ENCODE data around the gene GRAMD1B. TPM values are rescaled to one million over a fixed set of nuclear protein-coding genes. Genes with fewer than 3 reads are reported as not detected.
A peak's percentile ranks its signal among the peaks of the same experiment; 100 is the strongest.

The GRAMD1B gene
- total and polyA plus RNA-seq, 2 experiments from 2014 or later, result 9.0 to 20.4 TPM

DNA sequence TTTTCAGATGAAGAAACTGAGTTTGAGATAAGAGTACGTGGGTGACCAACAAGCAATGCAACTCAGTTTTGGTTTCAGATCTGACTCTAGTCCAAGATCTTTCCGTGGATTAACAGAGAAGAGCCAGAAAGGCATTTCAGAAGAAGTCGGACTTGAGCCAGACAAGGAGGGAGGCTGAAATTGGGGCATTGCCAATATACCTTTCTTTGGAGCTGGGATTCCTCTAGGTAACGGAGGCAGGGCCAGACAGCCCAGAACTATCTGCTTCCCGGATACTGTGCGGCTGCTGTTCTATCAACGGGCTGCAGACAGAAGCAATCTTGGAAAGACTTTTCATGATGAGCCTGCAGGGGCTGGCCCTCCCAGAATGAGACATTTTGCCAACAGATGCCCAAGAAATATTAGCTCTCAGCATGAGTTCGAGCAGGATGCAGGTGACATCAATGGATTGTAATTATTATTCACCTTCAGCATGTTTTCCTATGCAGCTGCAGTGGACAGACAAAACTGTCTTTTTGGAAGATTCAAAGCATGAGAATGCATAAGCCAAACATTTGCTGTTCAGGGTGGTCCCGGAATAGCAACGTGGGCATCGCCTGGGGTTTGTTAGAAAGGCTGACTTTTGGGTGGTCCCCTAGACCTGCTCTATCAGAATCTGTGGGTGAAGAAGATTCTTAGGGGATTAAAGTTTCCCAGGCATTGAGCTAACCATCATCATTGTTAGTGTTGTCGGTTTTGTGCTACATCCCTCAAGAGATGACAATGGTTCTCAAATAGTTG, 128.7 kb downstream of the GRAMD1B start:
- TF ChIP-seq EZH2 (IDR thresholded peaks at IDR 0.05; ENCODE audit: borderline replicate concordance) (no peak), EZH2phosphoT487 (IDR thresholded peaks at IDR 0.05; ENCODE audit: low read depth, severe bottlenecking, unreplicated experiment) (no peak)
- TF ChIP-seq, protein P1, sequence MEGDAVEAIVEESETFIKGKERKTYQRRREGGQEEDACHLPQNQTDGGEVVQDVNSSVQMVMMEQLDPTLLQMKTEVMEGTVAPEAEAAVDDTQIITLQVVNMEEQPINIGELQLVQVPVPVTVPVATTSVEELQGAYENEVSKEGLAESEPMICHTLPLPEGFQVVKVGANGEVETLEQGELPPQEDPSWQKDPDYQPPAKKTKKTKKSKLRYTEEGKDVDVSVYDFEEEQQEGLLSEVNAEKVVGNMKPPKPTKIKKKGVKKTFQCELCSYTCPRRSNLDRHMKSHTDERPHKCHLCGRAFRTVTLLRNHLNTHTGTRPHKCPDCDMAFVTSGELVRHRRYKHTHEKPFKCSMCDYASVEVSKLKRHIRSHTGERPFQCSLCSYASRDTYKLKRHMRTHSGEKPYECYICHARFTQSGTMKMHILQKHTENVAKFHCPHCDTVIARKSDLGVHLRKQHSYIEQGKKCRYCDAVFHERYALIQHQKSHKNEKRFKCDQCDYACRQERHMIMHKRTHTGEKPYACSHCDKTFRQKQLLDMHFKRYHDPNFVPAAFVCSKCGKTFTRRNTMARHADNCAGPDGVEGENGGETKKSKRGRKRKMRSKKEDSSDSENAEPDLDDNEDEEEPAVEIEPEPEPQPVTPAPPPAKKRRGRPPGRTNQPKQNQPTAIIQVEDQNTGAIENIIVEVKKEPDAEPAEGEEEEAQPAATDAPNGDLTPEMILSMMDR (IDR thresholded peaks at IDR 0.05; ENCODE audit: poor library complexity), result no peak
- no peaks in the 10 kb centered on the region for H3K79me2 ChIP-seq
- no peaks in the 10 kb centered on the region for H4K20me1 ChIP-seq (ENCODE audit: insufficient read depth, poor library complexity, severe bottlenecking)
- H3K27ac ChIP-seq, result no peak overlapping the region
- no peaks in the 10 kb centered on the region for H3K9me2 ChIP-seq (replicated peaks; ENCODE audit: insufficient read depth)
- H3K36me3 ChIP-seq (replicated peaks; ENCODE audit: insufficient read depth, low read depth), result no peaks in the 10 kb centered on the region
- H3K4me3 ChIP-seq, result no peak overlapping the region
- no peak overlapping the region for H2AFZ ChIP-seq
- no peaks in the 10 kb centered on the region for H3K27me3 ChIP-seq
- DNase-seq (ENCODE audit: low spot score), result no peak
- no peak overlapping the region for H3K4me2 ChIP-seq
- H3K4me1 ChIP-seq (ENCODE audit: insufficient read depth), result peaks cover 21% of the 10 kb centered on the region
- H3K9me3 ChIP-seq (ENCODE audit: low read depth), result no peaks in the 10 kb centered on the region
- WGBS (ENCODE audit: low lambda C conversion rate, missing lambda C conversion rate), result 81% methylated on average over 12 of the region's 12 CpGs

DNA sequence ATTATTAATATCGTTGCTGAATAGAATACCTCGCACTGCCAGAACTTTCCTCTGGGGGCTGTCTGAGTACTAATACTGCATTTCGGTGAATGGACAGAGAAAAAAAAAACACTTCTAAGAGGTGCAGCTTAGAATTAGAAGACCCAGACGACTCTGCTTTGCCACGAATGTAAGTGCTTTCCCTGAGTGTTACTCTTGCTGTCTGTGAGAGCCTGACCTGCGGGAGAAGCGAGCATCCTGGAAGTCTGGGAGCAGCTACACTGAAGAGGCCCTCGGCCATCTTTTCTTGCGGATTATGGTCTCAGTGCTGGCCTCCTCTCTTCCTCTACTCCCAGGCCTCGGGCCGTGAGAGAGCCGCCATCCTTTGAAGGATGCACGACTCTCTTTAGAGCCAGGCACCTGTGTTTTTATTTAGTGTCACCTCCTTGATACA, 129.5 kb downstream of the GRAMD1B start:
- H3K4me2 ChIP-seq, result peak overlapping the region; percentile 74
- H3K36me3 ChIP-seq (replicated peaks; ENCODE audit: insufficient read depth, low read depth), result no peaks in the 10 kb centered on the region
- TF ChIP-seq EZH2phosphoT487 (IDR thresholded peaks at IDR 0.05; ENCODE audit: low read depth, severe bottlenecking, unreplicated experiment) (no peak), EZH2 (IDR thresholded peaks at IDR 0.05; ENCODE audit: borderline replicate concordance) (no peak)
- TF ChIP-seq, protein P1 (IDR thresholded peaks at IDR 0.05; ENCODE audit: poor library complexity), result no peak
- no peak for DNase-seq (ENCODE audit: low spot score)
- H3K9me2 ChIP-seq (replicated peaks; ENCODE audit: insufficient read depth), result no peaks in the 10 kb centered on the region
- H3K79me2 ChIP-seq, result no peaks in the 10 kb centered on the region
- peak overlapping the region; percentile 31 for H3K27ac ChIP-seq
- peak overlapping the region; percentile 10 for H2AFZ ChIP-seq
- H3K4me1 ChIP-seq (ENCODE audit: insufficient read depth), result peaks cover 21% of the 10 kb centered on the region
- no peaks in the 10 kb centered on the region for H3K27me3 ChIP-seq
- no peaks in the 10 kb centered on the region for H3K9me3 ChIP-seq (ENCODE audit: low read depth)
- no peaks in the 10 kb centered on the region for H4K20me1 ChIP-seq (ENCODE audit: insufficient read depth, poor library complexity, severe bottlenecking)
- H3K4me3 ChIP-seq, result no peak overlapping the region
- 71% methylated on average over 13 of the region's 13 CpGs for WGBS (ENCODE audit: low lambda C conversion rate, missing lambda C conversion rate)

DNA sequence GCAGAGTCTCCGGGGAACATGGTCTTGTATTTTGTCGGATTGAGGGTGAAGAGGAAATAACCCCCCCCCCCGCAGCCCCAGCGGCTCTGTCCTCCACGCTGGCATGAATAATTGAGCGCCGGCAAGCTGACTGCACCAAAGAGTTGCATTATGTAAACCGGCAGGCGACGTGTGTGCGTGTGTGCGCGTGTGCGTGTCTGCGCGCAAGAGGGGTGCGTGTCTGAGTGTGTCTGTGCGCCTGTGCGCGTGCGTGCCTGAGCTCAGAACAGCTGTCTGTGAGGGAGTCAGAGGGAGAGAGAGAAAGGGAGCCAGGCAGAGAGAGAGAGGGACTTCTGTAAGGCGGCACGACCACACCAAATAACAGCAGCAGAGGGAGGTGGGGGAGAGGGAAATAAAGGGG, 129.9 kb downstream of the GRAMD1B start:
- no peaks in the 10 kb centered on the region for H3K9me2 ChIP-seq (replicated peaks; ENCODE audit: insufficient read depth)
- TF ChIP-seq, protein P1 (IDR thresholded peaks at IDR 0.05; ENCODE audit: poor library complexity), result no peak
- no peak for TF ChIP-seq EZH2 (IDR thresholded peaks at IDR 0.05; ENCODE audit: borderline replicate concordance)
- no peak for TF ChIP-seq EZH2phosphoT487 (IDR thresholded peaks at IDR 0.05; ENCODE audit: low read depth, severe bottlenecking, unreplicated experiment)
- H3K27me3 ChIP-seq, result no peaks in the 10 kb centered on the region
- H3K27ac ChIP-seq, result peak overlapping the region; percentile 31
- no peak overlapping the region for H3K4me3 ChIP-seq
- DNase-seq (ENCODE audit: low spot score), result peak; percentile 51
- no peaks in the 10 kb centered on the region for H4K20me1 ChIP-seq (ENCODE audit: insufficient read depth, poor library complexity, severe bottlenecking)
- no peaks in the 10 kb centered on the region for H3K9me3 ChIP-seq (ENCODE audit: low read depth)
- no peaks in the 10 kb centered on the region for H3K79me2 ChIP-seq
- whole genome bisulfite sequencing (ENCODE audit: low lambda C conversion rate, missing lambda C conversion rate), result 55% methylated on average over 23 of the region's 23 CpGs
- no peaks in the 10 kb centered on the region for H3K36me3 ChIP-seq (replicated peaks; ENCODE audit: insufficient read depth, low read depth)
- H3K4me1 ChIP-seq (ENCODE audit: insufficient read depth), result peaks cover 21% of the 10 kb centered on the region
- peak overlapping the region; percentile 74 for H3K4me2 ChIP-seq
- H2AFZ ChIP-seq, result peak overlapping the region; percentile 10
